ENCODE results near the gene C5orf47.

Gene C5orf47, protein sequence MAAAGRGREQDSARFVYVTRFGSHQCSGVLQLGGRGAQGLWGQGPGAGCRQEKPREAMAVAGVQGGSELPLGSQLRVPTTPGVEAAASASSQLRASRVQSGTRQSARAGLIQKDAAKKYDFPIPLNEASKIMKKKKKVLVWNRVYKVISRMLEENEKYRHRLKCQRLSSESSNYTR

DNA sequence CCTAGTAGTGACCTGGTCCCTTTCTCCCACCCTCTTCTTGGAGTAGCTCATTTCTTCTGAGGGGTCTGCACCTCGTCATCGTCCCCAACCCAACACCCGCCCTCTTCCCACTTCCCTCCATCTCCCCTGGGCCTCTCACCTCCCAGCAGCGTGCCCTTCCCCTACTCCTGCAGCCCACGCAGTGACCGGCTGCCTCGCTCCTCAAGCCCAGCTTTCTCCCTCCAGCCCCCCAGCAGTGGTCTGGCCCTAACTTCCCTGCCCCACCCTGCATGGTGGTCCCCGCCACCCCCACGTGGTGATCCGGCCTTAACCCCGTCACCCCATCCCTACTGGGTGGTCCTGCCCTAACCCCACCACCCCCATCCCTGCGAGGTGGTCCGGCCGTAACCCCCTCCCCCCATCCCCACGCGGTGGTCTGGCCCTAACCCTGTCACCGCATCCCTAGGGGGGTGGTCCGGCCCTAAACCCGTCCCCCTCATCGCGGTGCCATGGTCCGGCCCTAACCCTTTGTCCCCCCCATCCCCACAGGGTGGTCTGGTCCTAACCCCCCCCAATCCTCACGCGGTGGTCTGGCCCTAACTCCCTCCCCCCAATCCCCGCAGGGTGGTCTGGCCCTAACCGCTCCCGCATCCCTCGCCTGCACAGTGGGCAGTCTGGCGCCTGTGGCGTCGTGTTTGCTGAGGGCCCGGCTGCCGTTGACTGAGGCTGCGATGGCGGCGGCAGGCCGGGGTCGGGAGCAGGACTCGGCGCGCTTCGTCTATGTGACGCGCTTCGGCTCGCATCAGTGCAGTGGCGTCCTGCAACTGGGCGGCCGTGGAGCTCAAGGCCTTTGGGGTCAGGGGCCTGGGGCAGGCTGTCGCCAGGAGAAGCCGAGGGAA lies at the start of gene C5orf47:
Gene C5orf47, plus strand, starts transcription at position 617 of the 878 bp plus-strand sequence. Its CDS starts 94 bp downstream, at position 711.
- no peak for DNase-seq

DNA sequence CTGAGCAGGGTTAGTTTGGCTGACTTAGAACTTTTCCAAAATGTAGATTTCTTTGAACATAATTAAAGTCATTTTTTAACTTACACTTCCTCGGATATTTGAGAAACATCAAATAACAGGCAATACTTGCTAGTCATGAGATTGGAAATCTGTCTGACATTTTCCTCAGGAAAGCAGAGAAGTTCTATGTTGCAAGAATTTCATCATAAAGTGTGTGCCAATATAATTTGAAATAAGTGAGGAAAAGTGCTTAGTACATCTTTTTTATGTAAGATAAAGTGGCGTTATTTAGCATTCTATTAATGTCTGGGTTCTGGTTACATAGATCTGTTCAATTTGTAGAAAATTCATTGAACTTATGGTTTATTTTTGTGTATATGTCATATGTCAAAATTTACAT lies 48.7 kb upstream of the C5orf47 start:
- DNase-seq: no peak

DNA sequence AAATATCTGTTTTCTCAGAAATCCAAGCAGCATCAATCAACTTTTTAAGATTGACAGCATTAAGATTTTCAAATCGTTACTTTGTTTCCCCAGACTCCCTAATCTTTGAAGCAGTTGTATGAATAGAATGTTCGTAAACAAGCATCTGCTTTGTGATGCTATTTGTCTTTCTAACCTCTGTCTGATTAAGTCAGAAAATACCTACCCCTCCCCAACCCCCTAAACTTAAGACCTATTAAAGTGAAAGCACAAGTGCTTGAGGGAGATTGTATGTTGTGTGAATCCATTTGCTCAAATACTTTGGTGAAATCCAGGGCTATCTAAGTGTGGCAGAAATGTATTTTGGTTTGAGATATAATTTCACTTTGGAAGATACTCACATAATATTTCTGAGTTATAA lies 47.9 kb upstream of the C5orf47 start:
- DNase-seq: no peak

DNA sequence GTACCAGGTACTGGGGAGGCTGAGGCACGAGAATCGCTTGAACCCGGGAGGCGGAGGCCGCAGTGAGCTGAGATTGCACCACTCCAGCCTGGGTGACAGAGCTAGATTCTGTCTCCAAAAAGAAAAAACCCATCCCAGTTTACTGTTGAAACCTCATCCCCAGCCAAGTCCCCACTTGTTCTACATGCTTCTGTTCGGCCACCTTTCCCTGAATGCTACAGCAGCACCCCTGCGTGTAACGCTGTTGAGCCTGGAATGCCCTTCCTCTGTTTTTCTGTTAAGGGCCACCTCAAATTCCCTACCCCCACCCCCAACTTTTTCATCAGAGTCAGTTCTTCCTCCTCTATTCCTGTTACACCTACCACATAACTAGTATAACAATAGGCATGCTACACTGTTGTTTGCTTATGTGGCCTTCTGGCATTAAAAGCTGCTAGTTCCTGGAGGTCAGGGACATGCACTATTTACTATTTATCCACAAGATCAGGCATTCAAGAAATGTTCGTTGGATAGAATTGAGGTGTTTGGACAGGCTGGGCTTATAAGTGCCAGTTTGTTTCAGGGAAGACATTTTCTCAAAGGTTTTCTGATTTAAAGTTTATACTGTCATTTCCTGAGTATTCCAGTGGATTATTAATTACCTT lies 47.1 kb upstream of the C5orf47 start:
- no peak for DNase-seq

DNA sequence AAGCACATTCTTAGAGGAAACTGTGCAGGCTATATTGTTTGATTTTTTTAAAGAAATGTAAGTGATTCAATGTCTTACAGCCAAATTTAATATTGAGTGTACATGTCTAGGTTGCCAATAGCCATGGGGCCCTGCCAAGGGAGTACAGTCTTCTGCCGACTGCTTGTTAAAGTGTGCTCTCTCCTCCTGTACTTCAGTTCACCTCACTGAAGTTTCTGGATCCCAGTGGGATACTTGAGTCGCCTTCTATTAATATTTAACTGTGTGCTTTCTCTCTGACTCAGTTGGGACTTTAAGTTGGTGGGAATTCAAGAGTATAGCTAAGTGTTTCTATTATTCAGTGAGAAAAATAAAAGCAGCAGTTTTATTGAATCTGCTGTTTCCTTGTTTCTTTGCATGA lies 44.5 kb upstream of the C5orf47 start:
- DNase-seq: no peak

DNA sequence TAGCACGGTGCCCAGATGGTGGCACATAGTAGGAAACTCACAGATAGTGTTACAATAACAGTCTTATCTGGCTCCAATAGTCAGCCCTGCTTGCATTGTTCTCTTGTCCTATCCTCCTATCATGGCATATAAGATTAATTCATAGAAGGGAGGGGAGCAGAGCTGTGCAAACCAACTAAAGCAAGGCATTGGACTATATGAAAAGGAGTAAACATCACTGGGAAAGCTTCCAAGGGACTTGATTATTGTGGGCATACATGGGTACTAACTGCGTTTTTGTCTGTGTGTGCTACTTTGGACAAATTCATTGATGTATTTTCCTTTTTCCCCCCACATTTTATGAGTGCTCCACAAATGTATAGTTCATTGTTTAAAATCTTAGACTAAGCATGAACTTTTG lies 43.8 kb upstream of the C5orf47 start:
- no peak for DNase-seq

DNA sequence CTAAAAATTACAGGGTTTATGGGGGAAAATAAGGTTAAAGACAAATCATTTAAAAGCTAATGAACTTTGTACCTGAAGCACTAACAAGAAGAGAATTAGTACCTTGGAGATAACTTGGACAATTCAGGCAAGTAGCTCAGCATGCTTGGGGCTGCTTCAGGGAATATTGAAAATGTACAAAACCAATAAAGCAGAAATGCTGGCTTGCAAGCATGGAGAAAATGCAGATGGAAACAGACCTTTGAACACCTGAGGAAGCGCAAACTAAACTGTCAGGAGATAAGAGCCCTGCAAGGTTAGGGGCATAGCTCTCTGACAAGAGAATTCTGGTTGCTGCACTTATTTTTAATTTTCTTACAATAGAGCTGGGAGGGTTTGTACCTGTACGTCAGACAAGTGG lies 42.6 kb upstream of the C5orf47 start:
- no peak for DNase-seq

DNA sequence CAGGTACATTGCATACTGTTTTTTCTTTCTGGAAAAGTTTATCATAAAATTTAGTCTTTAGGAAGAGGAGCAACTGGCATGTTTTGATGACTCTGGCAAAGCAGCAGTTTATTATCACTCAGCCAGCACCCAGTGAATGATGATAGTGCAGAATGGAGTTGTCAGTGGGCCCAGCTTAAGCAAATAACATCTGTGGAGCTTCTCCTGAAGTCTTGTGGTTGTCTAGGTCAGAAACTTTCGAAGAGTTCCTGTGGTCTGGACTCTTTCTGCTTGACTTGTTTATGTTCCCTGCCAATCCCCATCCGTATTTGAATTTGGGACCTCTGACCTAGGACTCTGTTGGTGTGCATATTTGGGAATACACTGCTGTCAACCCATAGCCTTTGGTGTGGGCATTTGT lies 38.1 kb upstream of the C5orf47 start:
- no peak for DNase-seq

DNA sequence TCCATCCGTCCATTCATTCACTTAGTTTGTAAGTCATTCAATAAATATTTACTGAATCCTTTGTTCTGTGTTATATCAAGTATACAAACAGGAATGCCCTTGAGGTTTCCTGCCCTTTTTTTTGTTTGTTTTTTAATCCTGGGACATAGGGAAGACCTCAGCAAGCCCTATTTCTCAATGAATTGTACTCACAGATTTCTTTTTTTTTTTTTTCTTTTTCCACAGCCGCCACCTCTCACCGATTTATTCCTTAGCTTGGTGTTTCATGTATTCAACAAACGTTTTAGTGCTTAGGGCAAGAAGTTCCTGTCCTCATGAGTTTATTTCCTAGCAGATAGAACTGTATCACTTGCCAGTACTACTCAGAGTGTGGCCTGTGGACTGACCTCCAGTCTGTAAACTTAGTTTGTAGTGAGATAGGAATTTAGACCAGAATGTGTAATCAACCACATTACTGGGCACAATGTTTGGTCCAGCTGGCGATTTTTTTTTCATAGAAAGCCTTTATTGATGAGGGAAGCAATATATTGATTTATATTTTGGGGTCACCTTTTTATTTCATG lies 35.4 kb upstream of the C5orf47 start:
- DNase-seq: no peak

DNA sequence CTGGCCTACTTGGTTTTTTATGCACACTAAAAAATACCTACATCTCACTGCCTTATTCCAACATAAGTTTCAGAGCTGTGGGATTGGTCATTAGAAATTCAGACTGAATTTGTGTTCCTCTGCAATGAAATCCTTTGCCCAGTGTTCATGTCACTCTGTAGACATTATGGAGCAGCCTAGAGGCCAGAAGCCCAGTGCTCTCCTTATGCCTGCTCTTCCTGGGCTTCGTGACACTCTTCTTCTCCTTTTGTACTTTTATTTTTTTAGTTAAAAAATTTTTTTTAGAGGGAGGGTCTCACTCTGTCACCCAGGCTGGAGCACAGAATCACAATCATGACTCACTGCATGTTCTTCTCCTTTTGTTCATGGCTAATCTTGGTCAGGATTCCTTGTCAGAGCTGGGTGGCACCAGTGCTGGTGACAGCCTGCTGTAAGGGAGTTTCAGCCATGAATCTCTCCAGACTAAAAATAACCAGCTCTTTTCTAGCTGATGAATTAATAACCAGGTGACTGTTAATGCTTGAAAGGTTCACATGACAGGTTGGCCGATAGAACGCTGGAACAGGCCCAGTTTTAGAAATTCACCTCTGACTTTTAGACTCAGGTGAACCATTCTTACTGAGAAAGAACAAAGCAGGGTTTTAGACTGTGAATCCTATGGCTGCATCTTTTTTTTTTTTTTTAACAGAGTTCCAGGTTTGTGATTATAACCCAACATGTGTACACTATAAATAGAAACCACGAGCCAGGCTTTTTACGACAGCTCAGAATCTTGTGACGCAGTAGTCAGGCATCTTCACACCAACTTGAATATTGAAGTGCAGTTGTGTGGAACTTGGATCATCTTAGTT lies 34.1 kb upstream of the C5orf47 start:
- no peak for DNase-seq

DNA sequence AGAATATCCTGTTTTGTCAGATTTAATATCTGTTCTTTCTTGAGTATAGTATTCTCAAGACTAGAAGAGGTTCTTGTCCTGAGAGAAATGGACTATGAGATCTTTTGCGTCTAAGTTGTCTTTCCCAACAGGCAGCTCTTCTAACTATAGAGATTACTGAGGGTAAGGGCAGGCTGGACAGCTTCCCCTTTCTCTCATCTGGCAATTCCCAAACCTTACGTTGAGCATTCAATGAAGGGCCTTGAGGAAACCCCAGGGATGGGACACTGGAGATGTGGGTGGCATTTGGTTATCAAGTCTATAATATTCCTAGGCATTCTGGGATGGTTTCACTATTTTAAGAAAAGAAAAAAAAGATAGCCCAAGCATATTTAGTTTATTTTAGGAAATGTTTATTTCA lies 28.0 kb upstream of the C5orf47 start:
- no peak for DNase-seq

DNA sequence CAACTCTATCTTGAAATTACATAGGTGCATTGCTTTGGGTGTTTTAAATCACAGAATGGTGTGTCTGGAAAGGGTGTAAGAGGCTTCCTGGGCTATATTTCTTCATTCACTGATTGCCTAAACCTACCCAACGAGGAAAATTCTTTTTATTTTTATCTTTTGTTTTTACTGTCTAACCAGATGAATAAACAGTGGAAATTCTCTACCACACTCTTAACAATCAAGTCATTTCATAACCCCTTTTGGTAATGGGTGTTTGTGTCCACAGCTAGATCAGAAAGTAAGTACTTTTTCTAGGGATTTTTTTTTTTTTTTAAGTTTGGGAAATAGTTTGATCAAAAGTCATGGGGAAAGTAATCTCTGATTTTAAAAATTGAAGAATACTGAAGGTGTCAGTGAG lies 27.6 kb upstream of the C5orf47 start:
- no peak for DNase-seq

DNA sequence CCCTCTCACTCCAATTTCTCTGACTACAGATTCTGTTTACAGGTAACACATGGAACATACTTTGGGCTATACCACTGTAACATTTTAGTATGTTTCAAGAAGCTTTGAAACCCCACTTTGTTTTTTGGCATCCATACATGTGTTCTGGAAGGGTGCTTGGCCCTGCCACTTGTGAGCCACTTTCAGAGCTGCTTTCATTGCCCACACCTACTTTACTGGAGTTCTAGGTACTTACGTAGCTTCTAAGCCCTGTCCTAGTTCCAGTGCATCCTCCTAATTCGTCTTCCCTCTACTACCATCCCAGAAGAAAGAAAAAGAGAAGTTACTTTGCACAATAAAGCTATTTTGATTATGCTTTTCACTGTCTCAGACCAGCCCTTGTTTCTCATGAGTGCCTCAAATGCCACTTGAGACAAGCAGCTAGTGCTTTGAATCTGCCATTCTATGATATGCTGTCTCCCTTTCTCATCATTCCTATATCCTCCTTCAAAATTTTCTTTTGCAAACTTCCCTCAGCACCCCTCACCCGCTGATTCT lies 26.5 kb upstream of the C5orf47 start:
- DNase-seq: no peak

DNA sequence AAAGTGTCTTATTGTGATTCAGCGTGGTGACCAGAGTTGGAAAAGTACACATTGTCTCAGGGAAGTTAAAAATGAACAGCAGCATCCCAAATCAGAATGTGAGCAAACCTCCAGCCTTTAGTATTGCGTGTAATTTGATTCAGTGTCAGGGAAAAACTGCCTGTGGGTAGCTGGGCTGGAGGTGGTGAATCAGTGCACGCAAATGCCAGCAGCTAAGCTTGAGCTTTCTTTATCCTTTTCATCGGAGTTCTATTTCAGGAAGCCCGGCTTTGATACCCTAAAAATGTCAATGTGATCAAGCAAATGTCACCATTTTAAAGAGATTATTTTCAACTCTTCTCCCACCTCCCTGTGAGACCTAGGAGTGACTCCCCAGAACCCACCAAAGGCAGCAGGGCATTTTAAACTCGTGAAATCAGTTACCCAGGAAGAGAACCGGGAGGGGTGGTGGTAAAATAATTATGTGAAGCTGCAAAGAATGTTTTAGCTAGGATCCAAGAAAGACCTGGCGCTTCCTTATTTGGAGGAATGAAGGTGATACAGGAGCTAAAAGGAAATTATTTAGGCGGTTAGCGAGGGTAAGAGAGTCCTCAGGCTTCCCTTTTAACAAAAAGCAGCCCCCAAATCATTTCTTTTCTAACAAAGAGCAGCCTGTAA lies 25.7 kb upstream of the C5orf47 start:
- no peak for DNase-seq

DNA sequence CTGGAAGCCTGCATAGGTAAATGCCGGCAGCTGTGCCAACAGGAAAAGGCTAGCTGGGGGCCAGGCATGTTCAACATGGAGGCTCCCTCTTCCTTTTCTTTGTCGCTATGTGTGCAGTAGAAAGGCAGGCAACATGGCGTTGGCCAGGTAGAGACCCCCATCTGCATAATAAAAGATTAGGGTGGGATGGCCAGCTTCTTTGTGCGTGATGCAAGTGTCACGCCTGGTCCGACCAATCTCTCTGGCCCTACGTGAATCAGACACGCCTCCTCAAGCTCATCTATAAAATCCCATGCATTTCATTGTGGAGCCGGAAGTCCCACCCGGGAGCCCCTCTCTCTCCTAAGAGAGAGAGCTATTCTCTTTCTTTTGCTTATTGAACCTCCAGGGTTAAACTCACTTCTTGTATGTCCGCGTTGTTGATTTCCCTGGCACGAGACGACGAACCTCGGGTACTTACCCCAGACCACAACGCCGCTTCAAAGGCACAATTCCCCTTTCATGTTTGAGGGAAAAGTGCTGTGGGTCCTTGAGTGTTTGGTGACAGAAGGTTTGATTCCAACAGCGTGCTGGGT lies 25.0 kb upstream of the C5orf47 start:
- DNase-seq: peak; percentile 28

DNA sequence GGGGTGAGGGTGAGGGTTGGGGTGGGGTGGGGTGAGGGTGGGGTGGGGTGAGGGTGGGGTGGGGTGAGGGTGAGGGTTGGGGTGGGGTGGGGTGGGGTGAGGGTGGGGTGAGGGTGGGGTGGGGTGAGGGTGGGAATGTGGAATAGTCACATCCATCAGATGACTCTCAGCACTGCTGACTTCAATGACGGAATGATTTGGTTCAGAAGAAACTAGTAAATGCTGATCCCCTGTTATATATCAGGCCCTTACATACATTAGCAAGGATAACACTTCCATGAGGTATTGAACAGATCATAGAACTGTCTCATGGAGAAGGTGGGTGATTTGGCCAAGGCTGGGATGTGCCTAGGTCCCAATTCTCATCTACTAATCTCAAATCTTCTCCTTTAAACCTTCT lies 24.5 kb upstream of the C5orf47 start:
- no peak for DNase-seq

DNA sequence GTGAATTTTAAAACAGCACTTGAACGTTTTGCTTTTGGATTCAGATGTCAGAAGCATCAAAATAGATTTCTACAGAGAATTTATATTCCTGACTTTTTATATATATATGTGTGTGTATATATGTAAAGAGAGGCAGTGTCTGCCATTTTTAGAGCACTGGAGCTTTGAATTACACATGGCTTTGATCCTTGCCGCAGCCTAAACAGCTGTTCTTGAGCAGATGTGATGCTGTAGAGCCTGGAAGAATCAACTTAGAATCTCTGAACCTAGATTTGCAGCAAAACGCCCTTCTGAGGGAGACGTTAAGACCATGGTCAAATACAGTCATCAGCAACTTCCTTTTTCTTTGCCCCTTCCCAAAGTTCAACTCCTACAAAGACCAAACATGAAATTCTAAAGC lies 21.7 kb upstream of the C5orf47 start:
- DNase-seq: no peak

DNA sequence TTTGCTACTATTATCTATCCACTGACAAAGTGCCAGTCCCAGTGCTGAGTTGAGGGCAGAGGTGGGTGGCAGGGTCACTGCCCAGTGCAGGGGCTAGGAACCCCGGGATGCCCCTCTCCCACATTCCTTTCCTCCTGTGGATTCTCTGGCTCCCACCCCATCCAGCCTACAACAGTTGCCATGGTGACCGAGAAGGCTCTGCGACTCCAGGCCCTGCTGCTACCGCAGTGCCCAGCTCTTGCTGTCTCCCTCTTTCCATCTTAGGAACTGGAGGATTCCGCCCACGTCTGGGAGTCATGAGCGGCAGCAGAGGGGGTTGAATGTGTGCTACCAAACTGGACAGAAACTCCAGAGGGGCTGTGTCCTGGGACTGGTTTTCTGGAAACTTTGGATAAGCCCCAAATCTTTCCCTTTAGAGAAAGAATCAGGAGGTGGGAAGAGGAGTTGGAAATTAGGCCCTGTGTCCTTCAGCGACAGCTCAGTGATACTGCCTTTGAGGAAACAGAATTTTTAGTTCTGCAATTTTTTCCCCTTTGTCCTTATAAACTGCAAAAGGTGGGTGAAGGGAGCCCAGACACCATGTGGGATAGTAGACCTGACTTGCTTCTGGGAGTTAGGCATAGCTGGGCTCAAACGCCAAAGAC lies 20.7 kb upstream of the C5orf47 start:
- DNase-seq: no peak

DNA sequence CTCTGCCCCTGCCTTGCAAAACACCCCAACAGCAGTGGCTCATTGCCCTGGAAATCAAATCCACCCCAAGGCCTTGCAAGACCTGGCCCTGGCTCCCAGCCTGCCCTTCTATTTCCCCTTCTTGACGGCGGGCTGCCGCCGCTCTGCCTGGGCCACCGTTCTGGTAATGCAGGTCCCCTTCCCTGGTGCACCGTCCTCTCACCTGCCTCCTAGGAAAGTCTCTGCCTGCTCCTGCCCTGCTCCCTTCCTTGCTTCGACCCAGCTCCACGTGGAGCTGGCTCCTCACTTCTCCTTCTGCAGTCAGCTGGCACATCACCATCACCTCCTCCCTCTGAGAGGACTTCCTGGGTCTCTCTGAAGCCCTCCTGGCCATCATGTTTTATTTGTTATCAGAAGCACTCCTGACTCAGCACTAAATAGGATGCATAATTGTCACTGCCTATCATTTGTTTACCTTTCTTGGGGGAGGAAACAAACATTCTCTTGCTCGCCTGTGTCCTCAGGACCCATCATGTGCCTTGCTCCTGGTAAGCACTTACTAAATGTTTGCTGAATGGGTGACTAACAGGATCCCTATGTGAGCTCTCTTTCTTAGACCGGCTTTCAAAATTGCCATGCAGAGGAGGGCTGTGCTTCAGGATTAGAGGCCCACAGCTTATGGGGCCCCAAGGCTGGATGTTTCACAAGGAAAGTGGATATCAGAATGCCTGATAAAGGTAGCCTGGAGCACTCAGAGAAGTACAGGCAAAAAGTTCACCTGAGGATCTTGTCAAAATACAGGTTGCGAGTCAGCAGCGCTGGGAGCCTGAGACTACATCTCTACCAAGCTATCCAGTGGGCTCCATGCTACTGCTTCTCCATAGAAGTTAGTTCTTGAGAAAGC lies 19.6 kb upstream of the C5orf47 start:
- DNase-seq: no peak
